Measurements from ENCODE around the gene ANO8.

Gene ANO8

GRCh38 chr19:17347877-17348276 is 13.2 kb upstream of the ANO8 start:
- Histone ChIP-seq H3K36me3 (ENCODE audit: control insufficient read depth, insufficient read depth, low read length) (no peaks in the 10 kb centered on the region), H3K27me3 (replicated peaks; ENCODE audit: control insufficient read depth, insufficient read depth, low read length, poor library complexity, severe bottlenecking) (peaks cover 4% of the 10 kb centered on the region), H3K4me1 (ENCODE audit: control insufficient read depth, insufficient read depth, low read length, poor library complexity, severe bottlenecking) (no peaks in the 10 kb centered on the region), H3K9me3 (ENCODE audit: control insufficient read depth, low read length) (no peaks in the 10 kb centered on the region), H3K27ac (ENCODE audit: insufficient read depth, low read length, poor library complexity, severe bottlenecking) (no peak overlapping the region), H3K4me3 (ENCODE audit: insufficient read depth, low read depth, low read length, poor library complexity, severe bottlenecking) (no peak overlapping the region)
- no peak for DNase-seq

DNA sequence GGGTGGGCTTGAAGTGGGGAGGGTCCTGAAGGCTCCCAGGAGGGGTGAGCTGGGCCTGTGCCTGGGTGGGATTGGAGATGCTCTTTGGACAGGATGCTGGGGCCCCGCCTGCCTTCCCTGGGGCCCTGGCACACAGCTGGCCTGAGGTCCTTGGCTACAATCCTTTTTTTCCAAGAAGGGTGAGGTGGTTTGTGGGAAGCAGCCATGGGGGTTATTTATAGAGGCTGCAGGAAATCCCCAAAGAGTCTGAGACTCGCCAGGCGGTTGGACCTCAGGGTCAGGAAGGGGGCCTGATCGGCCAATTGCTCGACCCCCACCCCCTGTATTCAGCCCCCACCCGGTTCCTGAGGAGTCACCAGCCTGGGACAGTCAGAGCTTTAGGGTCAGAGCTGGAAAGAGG is 12.7 kb upstream of the ANO8 start:
- H3K4me3 ChIP-seq (ENCODE audit: insufficient read depth, low read depth, low read length, poor library complexity, severe bottlenecking), result no peak overlapping the region
- no peak overlapping the region for H3K27ac ChIP-seq (ENCODE audit: insufficient read depth, low read length, poor library complexity, severe bottlenecking)
- DNase-seq, result no peak
- no peaks in the 10 kb centered on the region for H3K9me3 ChIP-seq (ENCODE audit: control insufficient read depth, low read length)
- H3K4me1 ChIP-seq (ENCODE audit: control insufficient read depth, insufficient read depth, low read length, poor library complexity, severe bottlenecking), result no peaks in the 10 kb centered on the region
- no peaks in the 10 kb centered on the region for H3K36me3 ChIP-seq (ENCODE audit: control insufficient read depth, insufficient read depth, low read length)
- peaks cover 4% of the 10 kb centered on the region for H3K27me3 ChIP-seq (replicated peaks; ENCODE audit: control insufficient read depth, insufficient read depth, low read length, poor library complexity, severe bottlenecking)

GRCh38 chr19:17346109-17346671 is 11.5 kb upstream of the ANO8 start:
- Histone ChIP-seq H3K36me3 (ENCODE audit: control insufficient read depth, insufficient read depth, low read length) (peaks cover under 1% of the 10 kb centered on the region), H3K4me3 (ENCODE audit: insufficient read depth, low read depth, low read length, poor library complexity, severe bottlenecking) (no peak overlapping the region), H3K27me3 (replicated peaks; ENCODE audit: control insufficient read depth, insufficient read depth, low read length, poor library complexity, severe bottlenecking) (peaks cover 4% of the 10 kb centered on the region), H3K4me1 (ENCODE audit: control insufficient read depth, insufficient read depth, low read length, poor library complexity, severe bottlenecking) (no peaks in the 10 kb centered on the region), H3K27ac (ENCODE audit: insufficient read depth, low read length, poor library complexity, severe bottlenecking) (no peak overlapping the region), H3K9me3 (ENCODE audit: control insufficient read depth, low read length) (no peaks in the 10 kb centered on the region)
- DNase-seq, result peak; percentile 46 to 67 (median 51)

- H3K9me3 ChIP-seq (ENCODE audit: control insufficient read depth, low read length), result no peaks in the 10 kb centered on the region
- DNase-seq, result no peak
- H3K36me3 ChIP-seq (ENCODE audit: control insufficient read depth, insufficient read depth, low read length), result peaks cover 6% of the 10 kb centered on the region
- H3K27ac ChIP-seq (ENCODE audit: insufficient read depth, low read length, poor library complexity, severe bottlenecking), result no peak overlapping the region
- H3K4me1 ChIP-seq (ENCODE audit: control insufficient read depth, insufficient read depth, low read length, poor library complexity, severe bottlenecking), result peaks cover 13% of the 10 kb centered on the region
- H3K27me3 ChIP-seq (replicated peaks; ENCODE audit: control insufficient read depth, insufficient read depth, low read length, poor library complexity, severe bottlenecking), result no peaks in the 10 kb centered on the region
- no peak overlapping the region for H3K4me3 ChIP-seq (ENCODE audit: insufficient read depth, low read depth, low read length, poor library complexity, severe bottlenecking)
These were observed 7.2 kb upstream of the ANO8 start for GRCh38 chr19:17341845-17342244.

- no peaks in the 10 kb centered on the region for H3K9me3 ChIP-seq (ENCODE audit: control insufficient read depth, low read length)
- H3K4me1 ChIP-seq (ENCODE audit: control insufficient read depth, insufficient read depth, low read length, poor library complexity, severe bottlenecking), result peaks cover 17% of the 10 kb centered on the region
- peaks cover 6% of the 10 kb centered on the region for H3K36me3 ChIP-seq (ENCODE audit: control insufficient read depth, insufficient read depth, low read length)
- no peak for DNase-seq
- H3K27me3 ChIP-seq (replicated peaks; ENCODE audit: control insufficient read depth, insufficient read depth, low read length, poor library complexity, severe bottlenecking), result no peaks in the 10 kb centered on the region
- no peak overlapping the region for H3K4me3 ChIP-seq (ENCODE audit: insufficient read depth, low read depth, low read length, poor library complexity, severe bottlenecking)
- H3K27ac ChIP-seq (ENCODE audit: insufficient read depth, low read length, poor library complexity, severe bottlenecking), result no peak overlapping the region
These were observed 6.7 kb upstream of the ANO8 start for GRCh38 chr19:17341386-17341785.

DNA sequence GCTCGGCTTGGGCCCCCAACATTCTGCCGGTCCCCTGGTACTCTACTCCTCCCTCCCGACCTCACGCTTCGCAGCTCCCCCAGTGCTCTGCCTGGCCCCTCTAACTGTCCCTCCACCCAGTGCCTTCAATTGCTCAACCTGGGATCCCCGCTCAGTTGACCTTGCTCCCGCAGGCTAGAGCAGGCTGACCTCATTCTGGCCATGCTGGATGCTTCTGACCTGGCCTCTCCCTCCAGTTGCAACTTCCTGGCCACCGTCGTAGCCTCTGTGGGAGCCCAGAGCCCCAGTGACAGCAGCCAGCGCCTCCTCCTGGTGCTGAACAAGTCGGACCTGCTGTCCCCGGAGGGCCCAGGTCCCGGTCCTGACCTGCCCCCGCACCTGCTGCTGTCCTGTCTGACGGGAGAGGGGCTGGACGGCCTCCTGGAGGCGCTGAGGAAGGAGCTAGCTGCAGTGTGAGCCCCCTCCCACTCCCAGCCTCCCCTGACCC is 6.3 kb upstream of the ANO8 start:
- Histone ChIP-seq H3K36me3 (ENCODE audit: control insufficient read depth, insufficient read depth, low read length) (peaks cover 6% of the 10 kb centered on the region), H3K4me1 (ENCODE audit: control insufficient read depth, insufficient read depth, low read length, poor library complexity, severe bottlenecking) (peaks cover 18% of the 10 kb centered on the region), H3K4me3 (ENCODE audit: insufficient read depth, low read depth, low read length, poor library complexity, severe bottlenecking) (no peak overlapping the region), H3K9me3 (ENCODE audit: control insufficient read depth, low read length) (no peaks in the 10 kb centered on the region), H3K27ac (ENCODE audit: insufficient read depth, low read length, poor library complexity, severe bottlenecking) (no peak overlapping the region), H3K27me3 (replicated peaks; ENCODE audit: control insufficient read depth, insufficient read depth, low read length, poor library complexity, severe bottlenecking) (no peaks in the 10 kb centered on the region)
- no peak for DNase-seq

GRCh38 chr19:17340302-17340870 is 5.7 kb upstream of the ANO8 start:
- Histone ChIP-seq H3K4me3 (ENCODE audit: insufficient read depth, low read depth, low read length, poor library complexity, severe bottlenecking) (no peak overlapping the region), H3K4me1 (ENCODE audit: control insufficient read depth, insufficient read depth, low read length, poor library complexity, severe bottlenecking) (peaks cover 19% of the 10 kb centered on the region), H3K36me3 (ENCODE audit: control insufficient read depth, insufficient read depth, low read length) (peaks cover 6% of the 10 kb centered on the region), H3K27me3 (replicated peaks; ENCODE audit: control insufficient read depth, insufficient read depth, low read length, poor library complexity, severe bottlenecking) (no peaks in the 10 kb centered on the region), H3K27ac (ENCODE audit: insufficient read depth, low read length, poor library complexity, severe bottlenecking) (no peak overlapping the region), H3K9me3 (ENCODE audit: control insufficient read depth, low read length) (no peaks in the 10 kb centered on the region)
- DNase-seq, result no peak

DNA sequence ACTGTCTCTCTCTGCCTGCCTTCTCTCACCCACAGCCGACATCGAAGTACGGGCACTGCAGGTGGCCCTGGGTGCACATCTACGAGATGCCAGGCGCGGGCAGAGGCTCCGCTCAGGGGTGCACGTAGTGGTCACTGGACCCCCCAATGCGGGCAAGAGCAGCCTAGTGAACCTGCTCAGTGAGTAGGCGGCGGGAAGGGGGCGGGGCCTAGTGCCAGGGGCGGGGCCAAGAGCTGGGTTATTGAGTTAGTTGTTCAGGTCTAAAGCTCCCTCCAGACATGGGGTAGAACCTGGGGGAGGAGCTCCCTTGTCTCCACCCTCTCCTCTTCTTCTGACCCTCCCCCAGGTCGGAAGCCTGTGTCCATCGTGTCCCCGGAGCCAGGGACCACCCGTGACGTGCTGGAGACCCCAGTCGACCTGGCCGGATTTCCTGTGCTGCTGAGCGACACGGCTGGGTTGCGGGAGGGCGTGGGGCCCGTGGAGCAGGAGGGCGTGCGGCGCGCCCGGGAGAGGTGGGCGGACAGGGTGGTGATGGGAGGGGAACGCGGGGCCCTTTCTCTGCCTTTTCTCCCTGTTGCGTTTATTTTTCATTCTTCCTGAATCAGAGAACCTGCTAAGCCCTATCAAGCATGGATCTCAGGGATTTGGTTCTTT is 4.6 kb upstream of the ANO8 start:
- no peaks in the 10 kb centered on the region for H3K27me3 ChIP-seq (replicated peaks; ENCODE audit: control insufficient read depth, insufficient read depth, low read length, poor library complexity, severe bottlenecking)
- H3K4me1 ChIP-seq (ENCODE audit: control insufficient read depth, insufficient read depth, low read length, poor library complexity, severe bottlenecking), result peaks cover 28% of the 10 kb centered on the region
- no peak overlapping the region for H3K27ac ChIP-seq (ENCODE audit: insufficient read depth, low read length, poor library complexity, severe bottlenecking)
- no peak for DNase-seq
- no peaks in the 10 kb centered on the region for H3K9me3 ChIP-seq (ENCODE audit: control insufficient read depth, low read length)
- H3K4me3 ChIP-seq (ENCODE audit: insufficient read depth, low read depth, low read length, poor library complexity, severe bottlenecking), result no peak overlapping the region
- peaks cover 6% of the 10 kb centered on the region for H3K36me3 ChIP-seq (ENCODE audit: control insufficient read depth, insufficient read depth, low read length)

DNA sequence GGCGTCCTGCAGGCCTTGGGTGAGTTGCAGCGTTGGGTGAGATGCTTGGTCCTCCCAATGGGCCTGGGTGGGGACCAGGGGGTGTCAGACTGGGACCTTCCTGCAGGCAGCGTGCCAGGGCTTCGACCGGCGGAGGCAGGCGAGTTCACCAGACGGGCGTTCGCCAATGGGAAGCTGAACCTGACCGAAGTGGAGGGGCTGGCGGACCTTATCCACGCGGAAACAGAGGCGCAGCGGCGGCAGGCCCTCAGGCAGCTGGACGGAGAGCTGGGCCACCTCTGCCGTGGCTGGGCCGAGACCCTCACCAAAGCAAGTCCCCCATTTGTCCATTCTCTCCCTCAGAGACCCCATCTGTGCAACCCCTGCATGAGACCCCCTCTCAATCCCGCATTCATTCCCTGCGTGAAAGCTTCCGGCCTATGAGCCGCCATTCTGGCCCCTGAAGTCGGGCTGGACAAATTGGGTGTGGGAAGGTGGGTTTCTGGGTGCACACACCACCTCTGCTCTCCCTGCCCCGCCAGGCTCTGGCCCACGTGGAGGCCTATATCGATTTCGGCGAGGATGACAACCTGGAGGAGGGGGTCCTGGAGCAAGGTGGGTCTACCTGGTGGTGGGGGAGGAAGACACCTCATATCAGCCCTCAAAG is 3.9 kb upstream of the ANO8 start:
- Histone ChIP-seq H3K9me3 (ENCODE audit: control insufficient read depth, low read length) (no peaks in the 10 kb centered on the region), H3K4me1 (ENCODE audit: control insufficient read depth, insufficient read depth, low read length, poor library complexity, severe bottlenecking) (peaks cover 34% of the 10 kb centered on the region), H3K27ac (ENCODE audit: insufficient read depth, low read length, poor library complexity, severe bottlenecking) (peak overlapping the region; percentile 55), H3K27me3 (replicated peaks; ENCODE audit: control insufficient read depth, insufficient read depth, low read length, poor library complexity, severe bottlenecking) (no peaks in the 10 kb centered on the region), H3K4me3 (ENCODE audit: insufficient read depth, low read depth, low read length, poor library complexity, severe bottlenecking) (peak overlapping the region; percentile 77), H3K36me3 (ENCODE audit: control insufficient read depth, insufficient read depth, low read length) (peaks cover 6% of the 10 kb centered on the region)
- no peak for DNase-seq
